GM21529 (cell line): ENCODE measurements around the gene KCNMB3.
A peak's percentile ranks its signal among the peaks of the same experiment; 100 is the strongest.
"Not testable (repeated sequence)": the region's sequence is repeated elsewhere in the genome, so short reads cannot be mapped to it uniquely, and the experiment has no call there.

Experiments
- ATAC-seq: cut with Tn5 transposase; IDR thresholded peaks from one replicate; pipeline ENCODE4 v1.9.1; 2021; ENCODE audit not compliant: unreplicated experiment

The KCNMB3 gene, protein sequence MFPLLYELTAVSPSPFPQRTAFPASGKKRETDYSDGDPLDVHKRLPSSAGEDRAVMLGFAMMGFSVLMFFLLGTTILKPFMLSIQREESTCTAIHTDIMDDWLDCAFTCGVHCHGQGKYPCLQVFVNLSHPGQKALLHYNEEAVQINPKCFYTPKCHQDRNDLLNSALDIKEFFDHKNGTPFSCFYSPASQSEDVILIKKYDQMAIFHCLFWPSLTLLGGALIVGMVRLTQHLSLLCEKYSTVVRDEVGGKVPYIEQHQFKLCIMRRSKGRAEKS

DNA sequence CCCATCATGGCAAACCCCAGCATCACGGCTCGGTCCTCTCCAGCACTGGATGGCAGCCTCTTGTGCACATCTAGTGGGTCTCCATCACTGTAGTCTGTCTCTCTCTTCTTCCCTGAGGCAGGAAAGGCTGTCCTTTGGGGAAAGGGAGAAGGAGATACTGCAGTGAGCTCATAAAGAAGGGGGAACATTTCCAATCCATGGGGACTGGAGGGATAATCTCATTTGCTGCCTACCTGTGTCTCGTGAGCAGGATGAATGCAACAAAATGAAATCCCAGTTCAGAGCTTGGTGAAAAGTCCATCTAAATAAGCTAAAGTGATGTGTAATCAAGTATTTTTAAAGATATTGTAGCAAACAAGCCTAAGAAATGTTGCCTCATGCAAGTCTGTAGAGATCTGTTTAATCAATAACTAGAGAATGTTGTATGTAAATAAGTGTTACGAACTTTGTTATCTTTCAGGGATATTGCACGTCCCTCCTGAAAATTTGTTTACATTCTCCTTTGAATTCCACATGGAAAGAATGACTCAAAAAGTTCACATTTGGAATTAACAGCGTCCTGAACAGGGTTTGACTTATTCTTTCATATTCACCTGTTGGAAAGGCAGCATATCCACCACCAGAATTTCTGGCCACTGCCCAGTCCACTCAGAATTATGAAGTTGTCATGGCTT lies at the start of gene KCNMB3:
KCNMB3 (minus strand) TSS at position 312 of the 674 bp plus-strand sequence; CDS start at position 188, 124 bp downstream.
- no peak for ATAC-seq

DNA sequence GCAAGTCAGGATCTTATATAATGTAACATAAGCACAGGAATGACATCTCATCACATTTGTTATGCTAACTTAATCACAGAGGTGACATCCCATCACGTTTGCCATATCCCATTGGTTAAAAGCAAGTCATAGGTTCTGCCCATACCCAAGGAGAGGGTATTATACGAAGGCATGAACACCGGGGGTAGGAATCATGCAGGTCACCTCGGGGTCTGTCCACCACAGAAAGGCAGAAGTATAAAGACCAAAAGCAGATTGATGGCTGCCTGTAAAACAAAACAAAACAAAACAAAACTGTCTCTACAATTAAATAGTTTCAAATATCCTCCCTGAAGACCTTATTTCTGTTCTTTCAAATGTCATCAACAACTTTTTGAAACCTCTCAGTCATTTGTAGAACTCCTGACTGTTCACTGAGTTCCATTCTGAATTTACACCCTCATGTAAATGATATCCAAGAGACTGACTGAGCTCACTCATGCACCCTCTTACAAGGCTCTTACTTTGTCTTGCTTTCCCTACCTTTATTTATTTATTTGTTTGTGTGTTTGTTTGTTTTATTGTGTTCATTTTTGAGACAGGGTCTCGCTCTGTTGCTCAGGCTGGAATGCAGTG lies 49.2 kb upstream of the KCNMB3 start:
- peak; percentile 85 for ATAC-seq

DNA sequence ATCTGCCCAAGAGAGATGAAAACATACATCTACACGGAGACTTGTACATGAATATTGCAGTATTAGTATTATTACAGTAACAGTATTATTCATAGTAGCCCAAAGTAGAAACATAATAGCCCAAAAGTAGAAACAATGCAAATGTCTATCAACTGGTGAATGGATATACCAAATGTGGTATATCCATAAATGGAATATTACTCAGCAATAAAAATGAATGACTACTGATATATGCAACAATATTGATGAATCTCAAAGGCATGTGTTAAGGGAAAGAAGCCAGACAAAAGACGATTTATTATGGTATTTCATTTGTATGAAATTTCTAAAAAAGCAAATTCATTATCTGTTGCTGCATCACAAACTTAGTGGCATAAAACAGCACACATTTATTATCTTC lies 48.4 kb upstream of the KCNMB3 start:
- ATAC-seq: no peak

DNA sequence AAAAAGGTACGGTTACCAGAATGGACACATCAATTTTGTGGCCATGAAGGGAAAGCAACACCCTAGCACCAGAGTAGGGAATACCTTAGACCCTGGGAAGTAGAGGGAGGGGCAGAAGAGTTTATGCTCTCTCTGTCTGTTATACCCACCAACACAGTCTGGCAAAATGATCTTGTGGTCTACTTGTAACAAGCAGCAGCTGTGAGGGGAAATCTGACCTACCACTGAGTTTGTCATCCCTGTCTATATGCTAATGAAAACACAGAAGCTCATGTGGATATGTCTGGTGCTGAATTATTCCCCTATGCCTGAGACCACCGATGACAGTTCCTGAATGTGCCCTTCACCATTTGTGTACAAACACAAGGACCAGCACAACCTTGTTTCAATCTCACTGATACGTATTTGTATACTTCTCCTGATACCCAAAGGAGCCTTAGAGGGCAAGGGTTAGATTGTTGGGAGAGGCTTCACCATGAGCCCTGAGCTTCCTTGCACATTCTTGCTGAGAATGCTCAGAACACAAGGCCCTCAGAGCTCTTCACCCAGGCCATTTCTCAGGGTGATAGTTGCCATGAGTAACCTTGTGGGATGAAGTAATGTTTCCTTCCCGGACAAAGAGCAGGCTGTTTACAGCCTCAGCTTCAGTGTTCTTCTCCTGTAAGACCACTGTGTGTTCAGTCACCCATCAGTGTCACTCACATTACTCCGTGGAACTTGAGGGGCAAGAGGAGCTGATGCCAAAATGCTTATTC lies 47.2 kb upstream of the KCNMB3 start:
- ATAC-seq: no peak

DNA sequence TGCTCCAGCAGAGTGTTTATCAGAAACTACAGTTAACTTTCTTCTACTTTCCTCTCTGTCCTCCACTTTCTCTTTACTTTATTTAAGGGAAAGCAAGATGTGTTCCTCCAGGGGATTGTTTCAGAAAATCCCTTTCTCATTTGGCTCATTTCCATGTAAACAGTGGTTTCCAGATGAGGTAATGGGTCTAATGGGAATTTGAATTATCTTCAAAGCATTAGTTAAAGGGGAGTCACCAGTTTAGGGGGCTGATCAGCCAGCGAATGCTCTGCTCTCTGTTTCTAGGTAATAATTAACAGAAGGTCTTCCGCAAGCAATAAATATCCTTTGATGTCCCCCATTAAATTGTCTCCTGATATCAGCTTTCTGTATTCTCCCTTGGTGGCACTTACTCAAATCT lies 41.5 kb upstream of the KCNMB3 start:
- no peak for ATAC-seq

DNA sequence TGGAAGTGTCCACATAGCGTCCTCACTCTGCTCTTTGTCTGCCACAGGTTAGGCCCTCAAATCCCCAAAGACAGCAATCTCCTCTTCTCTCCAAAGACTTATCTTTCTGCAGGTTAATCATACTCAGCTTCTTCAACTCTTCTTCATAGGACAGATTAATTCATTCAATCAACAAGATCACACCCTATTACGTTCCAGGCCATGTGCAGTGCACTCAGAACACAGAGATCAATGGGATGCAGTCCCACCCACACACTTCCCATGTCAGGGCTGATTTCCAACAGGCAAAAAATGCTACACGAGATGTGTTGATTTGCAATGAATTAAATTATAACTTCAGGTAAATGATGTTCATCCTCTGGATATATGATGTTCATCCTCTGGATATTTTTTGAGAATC lies 38.4 kb upstream of the KCNMB3 start:
- no peak for ATAC-seq

DNA sequence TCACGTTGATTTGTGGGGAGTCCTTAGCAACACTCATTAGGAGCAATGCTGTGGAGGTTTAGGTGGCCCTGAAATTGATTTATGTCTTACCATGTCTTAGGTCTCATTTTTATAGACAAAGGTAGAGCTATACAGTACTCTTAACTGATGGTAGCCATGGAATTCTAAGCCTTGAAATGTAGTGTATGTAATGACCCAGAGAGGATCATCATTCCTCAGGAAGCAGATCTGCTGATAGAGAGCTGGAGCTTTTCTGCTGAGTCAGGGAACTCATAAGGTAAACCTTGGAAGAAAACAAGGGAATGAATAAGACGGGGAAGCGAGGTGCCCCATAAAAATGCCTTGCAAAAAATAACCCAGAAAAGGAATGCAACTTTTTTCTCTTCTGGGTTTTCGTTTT lies 37.9 kb upstream of the KCNMB3 start:
- no peak for ATAC-seq

DNA sequence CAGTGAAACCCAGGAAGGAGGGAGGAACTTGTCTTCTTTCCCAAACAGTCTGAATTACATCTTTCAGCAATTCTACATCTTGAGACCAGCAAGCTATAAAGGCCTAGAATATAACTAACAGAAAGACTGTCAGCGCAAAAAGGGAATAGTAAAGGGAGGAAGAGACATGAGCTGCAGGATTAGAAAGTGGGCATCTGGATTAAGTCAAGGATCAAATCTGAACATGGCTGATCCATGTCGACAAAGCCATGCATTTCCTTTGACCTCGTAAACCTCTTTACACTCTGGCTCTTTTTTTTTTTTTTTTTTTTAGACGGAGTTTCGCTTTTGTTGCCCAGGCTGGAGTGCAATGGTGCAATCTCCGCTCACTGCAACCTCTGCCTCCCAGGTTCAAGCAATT lies 35.4 kb upstream of the KCNMB3 start:
- no peak for ATAC-seq

DNA sequence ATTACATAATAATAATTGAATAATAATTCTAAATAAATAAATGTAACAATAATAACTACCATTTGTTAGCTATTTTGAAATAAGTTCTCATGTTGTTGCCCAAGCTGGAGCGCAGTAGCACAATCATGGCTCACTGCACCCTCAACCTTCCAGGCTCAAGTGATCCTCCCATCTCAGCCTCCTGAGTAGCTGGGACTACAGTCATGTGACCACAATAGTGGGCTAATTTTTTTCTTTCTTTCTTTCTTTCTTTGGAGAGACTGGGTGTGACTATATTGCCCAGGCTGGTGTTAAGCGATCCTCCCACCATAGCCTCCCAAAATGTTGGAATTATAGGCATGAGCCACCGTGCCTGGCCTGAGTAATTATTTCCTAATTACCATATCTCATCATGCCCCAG lies 30.9 kb upstream of the KCNMB3 start:
- ATAC-seq: no peak

DNA sequence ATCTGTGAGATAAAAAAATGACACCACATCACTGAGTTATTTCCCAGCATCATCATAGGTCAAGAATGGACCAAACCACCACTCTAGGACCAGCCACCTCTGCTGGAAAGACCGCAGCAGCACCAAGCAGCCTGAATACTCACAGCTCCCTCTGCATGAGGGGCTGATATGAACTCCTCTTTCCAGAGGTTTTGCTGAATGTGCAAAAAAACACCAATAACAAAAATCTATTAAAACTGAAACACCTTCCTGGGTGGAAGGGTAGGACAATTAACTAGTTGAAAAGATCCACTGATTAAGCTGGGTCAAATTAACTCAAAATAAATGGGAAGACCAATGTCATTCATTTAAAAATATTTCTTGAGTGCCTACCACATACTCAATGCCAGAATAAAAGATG lies 28.9 kb upstream of the KCNMB3 start:
- ATAC-seq: no peak

DNA sequence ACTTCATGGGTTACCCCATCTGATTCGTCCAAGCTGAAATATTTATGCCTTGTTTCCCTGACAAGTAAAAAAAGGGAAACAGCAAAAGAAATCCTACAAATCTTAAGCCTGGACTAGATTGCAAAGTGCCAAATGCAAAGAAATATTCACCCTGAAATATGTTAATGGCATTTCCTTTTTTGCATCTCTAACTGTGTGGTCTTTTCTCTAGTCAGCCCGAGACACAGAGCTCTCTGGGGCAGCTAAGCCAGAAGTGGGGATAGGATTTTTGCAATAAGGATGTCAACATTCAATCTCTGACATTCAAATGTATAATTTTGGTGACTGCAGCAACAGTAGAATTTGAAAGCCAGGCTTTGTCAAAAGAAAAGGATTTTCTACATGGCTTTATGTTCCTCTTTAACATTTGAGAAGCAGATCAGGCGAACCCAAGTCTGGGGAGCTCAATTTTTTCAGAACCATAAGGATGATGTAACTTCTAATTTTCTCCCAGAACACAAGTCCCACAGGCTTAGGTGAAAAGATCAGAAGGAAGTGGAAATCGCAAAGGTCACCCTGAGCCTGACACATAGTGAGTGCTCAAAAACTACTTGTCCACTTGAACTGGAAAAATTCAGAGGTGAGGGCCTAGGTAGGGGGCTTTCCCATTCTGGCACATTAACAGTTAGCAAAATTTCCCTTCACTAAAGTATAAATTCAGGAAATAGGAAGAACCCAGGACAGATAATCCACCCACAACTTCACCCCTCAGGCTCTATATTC lies 28.2 kb upstream of the KCNMB3 start:
- no peak for ATAC-seq

DNA sequence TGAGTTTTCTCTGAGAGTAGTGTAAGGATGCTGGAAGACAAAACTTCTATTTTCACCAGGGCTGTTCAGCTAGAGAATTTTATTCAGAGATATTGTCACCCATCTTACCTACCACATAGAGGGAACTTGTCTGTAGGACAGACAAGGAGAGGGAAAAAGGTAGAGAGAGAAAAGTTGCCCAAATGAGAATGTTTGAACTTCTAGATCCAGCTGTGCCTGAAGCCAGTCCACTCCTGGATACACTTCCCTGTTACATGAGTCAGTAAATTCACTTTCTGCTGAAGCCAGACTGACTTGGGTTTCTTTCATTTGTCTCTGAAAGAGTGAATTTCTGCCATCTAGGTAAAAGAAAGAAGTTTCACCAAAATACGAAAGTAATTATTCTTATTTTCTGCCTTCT lies 27.2 kb upstream of the KCNMB3 start:
- ATAC-seq: no peak

DNA sequence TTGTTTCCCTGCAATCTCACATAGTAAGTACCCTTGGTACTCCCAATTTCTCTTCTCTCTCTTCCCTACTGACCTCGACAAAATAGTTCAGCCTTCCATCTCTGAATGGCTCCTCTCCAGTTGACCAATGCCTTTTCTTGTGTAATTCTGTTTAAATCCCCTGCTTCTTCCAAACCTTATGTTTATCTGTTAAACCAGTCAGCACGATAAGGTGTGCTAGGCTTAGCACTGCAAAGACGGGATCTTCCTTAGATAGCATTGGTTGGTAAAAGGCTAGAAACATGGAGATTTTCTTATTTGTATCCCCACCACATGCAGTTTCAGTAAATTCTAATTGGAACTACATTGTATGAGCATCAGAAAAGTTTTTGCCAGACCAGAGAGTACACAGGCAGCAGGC lies 25.8 kb upstream of the KCNMB3 start:
- no peak for ATAC-seq

DNA sequence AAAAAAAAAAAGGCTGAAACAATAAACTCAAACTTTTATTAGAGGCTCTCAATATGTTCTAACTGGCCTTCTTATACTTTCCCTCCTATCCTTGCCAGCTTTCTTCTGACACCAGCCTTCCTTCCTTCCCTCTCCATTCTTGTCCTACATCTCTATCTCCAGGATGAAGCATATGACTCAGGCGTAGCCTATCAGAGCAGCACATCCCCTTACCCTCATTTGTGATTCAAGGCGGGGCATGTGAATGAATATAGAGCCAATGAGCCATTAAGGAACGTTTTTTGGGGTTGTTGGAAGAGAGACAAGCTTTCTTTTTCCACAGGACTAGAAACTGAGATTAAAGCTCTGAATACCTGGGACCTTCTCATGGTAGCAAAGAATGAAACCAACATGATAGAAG lies 25.1 kb upstream of the KCNMB3 start:
- no peak for ATAC-seq

DNA sequence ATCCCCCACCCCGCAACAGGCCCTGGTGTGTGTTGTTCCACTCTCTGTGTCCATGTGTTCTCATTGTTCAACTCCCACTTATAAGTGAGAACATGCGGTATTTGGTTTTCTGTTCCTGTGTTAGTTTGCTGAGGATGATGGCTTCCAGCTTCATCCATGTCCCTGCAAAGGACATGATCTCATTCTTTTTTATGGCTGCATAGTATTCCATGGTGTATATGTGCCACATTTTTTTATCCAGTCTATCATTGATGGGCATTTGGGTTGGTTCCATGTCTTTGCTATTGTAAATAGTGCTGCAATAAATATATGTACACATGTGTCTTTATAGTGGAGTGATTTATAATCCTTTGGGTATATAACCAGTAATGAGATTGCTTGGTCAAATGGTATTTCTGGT lies 23.5 kb upstream of the KCNMB3 start:
- not testable (repeated sequence) for ATAC-seq

DNA sequence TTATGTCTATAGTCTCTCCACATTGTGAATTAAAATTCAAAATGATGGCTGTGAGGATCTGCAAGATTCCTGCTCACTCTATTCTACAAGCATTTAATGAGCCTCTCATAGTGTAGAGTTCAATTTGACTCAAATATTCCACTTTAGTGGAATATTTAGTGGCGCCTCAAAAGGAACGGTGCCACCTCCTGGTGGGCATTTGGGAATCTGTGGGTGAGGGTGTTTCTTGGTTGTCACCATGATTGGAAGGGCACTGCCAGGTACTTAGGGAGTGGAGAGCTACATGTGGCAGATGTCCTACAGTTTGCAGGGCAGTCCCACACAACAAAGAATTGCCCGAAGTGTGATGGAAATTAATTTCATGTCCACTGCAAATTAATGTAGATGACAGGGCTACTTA lies 21.5 kb upstream of the KCNMB3 start:
- ATAC-seq: no peak

DNA sequence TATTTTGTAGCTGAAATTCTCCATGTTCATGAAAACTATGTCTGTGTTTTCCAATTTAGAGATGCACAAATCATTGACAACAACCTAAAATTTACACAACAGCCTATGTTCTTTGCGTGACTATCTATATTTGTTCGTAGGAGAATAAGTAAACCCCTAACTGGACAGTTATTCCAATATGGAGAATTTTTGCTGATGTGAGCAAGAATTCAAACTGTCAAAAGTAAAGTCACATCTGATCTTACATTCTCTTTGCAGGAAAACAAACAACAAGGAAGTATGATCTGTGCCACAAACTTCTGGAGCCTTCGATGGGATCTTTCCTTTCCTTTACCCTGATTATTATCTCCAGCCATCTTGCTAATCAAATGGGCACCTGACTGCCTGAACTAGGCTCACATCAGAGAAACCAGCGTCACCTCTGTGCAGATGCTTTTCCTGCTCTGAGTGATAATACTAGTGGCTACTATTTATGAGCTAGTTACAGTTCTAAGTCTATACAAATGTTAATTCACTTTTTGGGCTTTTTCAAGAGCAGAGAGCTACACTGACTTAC lies 18.3 kb upstream of the KCNMB3 start:
- no peak for ATAC-seq

DNA sequence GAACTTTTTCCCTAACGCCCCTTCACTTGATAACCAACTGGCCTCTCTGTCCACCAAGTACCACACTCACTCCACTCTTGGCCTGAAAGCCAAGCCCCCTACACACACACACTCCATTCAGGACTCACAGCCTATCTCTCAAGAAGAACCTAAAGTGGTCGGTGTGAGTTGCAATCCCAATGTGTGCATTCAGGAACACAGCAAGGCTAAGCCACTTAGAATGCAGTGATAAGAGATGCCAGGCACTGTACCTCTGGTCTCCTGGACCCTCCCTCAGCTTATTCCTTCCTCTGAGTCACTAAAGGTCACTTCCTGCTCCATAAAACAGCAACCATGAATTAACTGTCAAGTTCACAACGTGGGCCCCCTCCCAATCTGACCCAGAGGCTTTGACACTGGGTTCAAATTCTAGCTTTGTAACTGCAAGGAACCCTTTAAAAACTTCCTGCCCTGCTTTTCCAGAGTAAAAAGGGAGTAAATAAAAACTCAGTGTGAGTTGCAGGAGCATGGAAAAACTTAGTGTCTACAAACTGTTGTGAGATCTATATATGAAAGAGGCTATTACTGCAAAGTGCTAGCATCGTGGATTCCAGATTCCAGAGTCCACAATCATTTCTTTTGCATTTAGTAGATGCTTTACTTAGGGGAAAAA lies 17.6 kb upstream of the KCNMB3 start:
- ATAC-seq: no peak

DNA sequence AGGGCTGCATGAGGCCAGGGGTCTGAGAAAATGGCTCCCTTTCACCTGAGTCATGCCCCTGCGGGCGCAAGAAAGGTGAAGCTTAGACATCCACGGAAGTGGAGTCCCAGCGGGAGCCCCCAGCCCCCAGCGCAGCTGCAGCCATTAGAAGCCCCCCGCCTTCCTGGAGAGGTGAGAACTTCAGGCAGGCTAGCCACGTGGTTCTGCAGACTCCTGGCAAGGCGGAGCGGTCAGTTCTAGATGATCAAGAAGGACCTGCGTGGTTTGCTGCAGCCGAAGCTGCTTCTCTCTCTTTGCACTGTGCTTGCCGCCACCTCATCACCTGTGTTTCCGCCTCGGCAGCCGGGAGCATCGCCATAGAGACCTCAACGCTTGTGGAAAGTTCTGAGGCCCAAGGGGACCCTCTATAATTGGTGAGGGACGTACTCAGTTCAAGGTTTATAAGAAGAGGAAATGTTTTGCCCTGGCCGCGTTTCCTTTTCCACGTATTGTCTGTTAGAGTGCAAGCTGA lies 15.8 kb upstream of the KCNMB3 start:
- no peak for ATAC-seq

DNA sequence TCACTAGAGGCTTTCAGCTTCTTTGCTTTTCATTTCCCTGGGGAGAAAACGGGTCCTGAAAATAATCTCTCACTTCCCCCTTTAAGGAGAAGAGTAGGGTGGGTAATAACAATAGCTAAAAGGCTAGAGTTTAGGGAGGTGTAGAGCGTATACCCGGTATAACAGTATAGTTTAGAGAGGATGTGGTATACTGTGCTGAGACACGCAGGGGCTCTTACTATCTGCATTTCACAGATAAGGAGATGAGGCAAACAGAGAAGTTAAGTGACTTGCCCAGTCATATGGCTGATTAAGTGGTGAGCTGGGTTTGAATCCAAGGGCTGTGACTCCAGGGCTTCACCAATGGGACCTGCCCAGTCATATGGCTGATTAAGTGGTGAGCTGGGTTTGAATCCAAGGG lies 15.0 kb upstream of the KCNMB3 start:
- ATAC-seq: peak; percentile 34
